GM19240 (cell line): ENCODE measurements around the gene RAB14.
A peak's percentile ranks its signal among the peaks of the same experiment; 100 is the strongest.

Experiments used
- DNase-seq: peaks from one replicate; pipeline ENCODE4 v3.0.0; 2011; ENCODE audit warnings: low spot score; ENCODE audit not compliant: insufficient read length

Gene RAB14

GRCh38 chr9:121201738-121202533 lies at the start of gene RAB14:
TSS of gene RAB14 (minus strand) at chr9:121201869. CDS start at chr9:121193412, 8,457 bp downstream.
- peak; percentile 76 for DNase-seq

GRCh38 chr9:121249563-121249962 lies 47.9 kb upstream of the RAB14 start:
- no peak for DNase-seq

GRCh38 chr9:121246821-121247561 lies 45.3 kb upstream of the RAB14 start:
- DNase-seq: no peak

GRCh38 chr9:121242959-121243346 lies 41.3 kb upstream of the RAB14 start:
- no peak for DNase-seq

GRCh38 chr9:121242219-121242958 lies 40.7 kb upstream of the RAB14 start:
- no peak for DNase-seq

- DNase-seq: no peak
Observed at GRCh38 chr9:121240472-121241135, 38.9 kb upstream of the RAB14 start.

- no peak for DNase-seq
Observed at GRCh38 chr9:121239851-121240250, 38.2 kb upstream of the RAB14 start.

- DNase-seq: no peak
Observed at GRCh38 chr9:121239071-121239470, 37.4 kb upstream of the RAB14 start.

GRCh38 chr9:121237916-121238315 lies 36.2 kb upstream of the RAB14 start:
- no peak for DNase-seq

GRCh38 chr9:121235512-121235911 lies 33.8 kb upstream of the RAB14 start:
- DNase-seq: no peak

GRCh38 chr9:121234832-121235161 lies 33.1 kb upstream of the RAB14 start:
- DNase-seq: no peak

GRCh38 chr9:121233906-121234831 lies 32.5 kb upstream of the RAB14 start:
- no peak for DNase-seq

- no peak for DNase-seq
Observed at GRCh38 chr9:121232251-121232650, 30.6 kb upstream of the RAB14 start.

- DNase-seq: no peak
Observed at GRCh38 chr9:121230256-121230655, 28.6 kb upstream of the RAB14 start.

GRCh38 chr9:121227862-121228261 lies 26.2 kb upstream of the RAB14 start:
- DNase-seq: no peak

GRCh38 chr9:121226175-121226574 lies 24.5 kb upstream of the RAB14 start:
- DNase-seq: no peak

GRCh38 chr9:121225240-121225639 lies 23.6 kb upstream of the RAB14 start:
- DNase-seq: no peak

GRCh38 chr9:121222524-121223171 lies 21.0 kb upstream of the RAB14 start:
- DNase-seq: no peak

GRCh38 chr9:121221664-121222055 lies 20.0 kb upstream of the RAB14 start:
- no peak for DNase-seq
